RPMI8226 (cell line): ENCODE data around the gene CST8.

Source experiments
- DNase-seq: peaks from one replicate; pipeline ENCODE4 v3.0.0-alpha.2; 2015

Gene CST8

DNA sequence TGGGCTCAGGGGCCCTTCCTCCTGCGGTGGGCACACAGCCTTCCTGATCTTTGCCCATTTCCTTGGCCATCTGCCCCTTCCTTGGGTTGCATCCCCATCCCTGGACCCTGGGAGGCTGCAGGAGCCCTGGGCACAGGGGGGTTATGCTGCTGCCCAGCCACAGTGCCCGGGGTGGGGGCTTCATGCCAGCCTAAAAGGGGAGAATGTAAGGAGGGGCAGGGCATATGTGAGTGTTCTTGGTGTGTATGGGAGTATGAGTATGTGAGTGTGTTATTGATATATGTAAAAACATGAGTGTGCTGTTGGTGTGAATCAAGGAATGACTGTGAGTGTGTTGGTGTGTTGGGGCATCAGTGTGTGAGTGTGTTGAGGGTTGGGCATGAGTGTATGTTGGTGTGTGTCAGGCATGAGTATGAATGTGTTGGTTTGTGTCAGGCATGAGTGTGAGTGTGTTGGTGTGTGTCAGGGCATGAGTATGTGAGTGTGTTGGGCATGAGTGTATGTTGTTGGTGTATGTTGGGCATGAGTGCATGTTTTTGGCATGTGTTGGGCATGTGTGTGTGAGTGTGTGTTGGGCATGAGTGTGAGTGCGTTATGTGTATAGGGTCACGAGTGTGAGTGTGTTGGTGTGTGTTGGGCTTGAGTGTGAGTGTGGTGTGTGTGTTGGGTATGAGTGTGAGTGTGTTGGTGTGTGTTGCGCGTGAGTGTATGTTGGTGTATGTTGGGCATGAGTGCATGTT lies 14.7 kb upstream of the CST8 start:
- DNase-seq: no peak

GRCh38 chr20:23477223-23477622 lies 13.7 kb upstream of the CST8 start:
- DNase-seq: no peak

DNA sequence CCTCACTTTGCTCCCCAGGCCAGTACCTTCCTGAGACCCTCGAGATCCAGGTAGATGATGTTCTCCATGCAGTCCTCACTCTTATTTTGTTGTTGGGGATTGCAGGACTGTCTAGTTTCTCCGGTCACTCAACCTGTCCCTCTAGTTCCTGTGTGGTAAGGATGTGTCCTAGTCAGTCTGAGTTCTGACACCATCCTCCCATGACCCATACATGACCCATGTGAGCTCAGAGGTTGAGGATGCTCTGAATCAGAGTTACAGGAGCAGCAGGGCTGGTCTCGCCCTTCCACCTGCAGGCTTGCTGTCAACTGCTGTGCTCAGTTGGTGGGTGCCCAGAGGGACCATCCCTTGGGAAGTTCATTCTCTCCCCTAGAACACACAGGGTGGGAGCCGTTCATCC lies 11.9 kb upstream of the CST8 start:
- DNase-seq: no peak

DNA sequence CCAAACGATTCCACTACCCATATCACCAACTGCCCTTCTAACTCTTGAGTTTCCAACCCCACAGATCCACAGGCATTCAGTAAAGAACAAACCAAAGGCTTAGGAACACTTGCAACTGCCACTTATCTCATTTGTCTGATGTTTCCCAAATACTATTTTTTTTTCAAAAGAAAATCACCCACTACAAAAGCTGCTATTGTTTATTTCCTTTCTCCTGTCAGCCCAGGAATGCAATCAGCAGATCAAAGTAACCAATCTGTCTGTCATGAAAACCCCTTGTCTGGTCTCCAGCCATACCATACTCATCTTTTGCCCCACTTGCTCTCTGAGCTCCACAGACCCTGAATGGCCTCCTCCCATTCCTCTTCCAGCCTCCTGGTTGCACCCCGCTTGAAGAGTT lies 8.8 kb upstream of the CST8 start:
- no peak for DNase-seq

- DNase-seq: no peak
Observed at GRCh38 chr20:23484081-23484480, 6.8 kb upstream of the CST8 start.

- DNase-seq: no peak
Observed at GRCh38 chr20:23488470-23488869, 2.4 kb upstream of the CST8 start.

DNA sequence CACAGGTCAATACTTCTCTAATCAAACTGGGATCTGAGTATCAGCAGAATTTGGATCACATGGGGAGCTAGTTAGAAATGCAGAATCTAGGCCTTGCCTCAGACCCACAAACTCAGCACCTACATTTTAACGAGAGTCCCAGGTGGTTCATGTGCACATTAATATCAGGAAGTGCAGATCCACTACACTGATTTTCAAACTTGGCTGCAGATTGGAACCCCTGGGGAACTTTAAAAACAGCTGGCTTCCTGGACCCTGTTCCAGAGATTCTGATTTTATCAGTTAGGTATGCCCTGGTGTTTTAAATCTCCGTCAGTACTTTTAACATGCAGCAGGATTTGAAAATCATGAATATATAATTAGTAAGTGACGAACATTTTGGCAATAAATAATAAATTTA lies 1.9 kb upstream of the CST8 start:
- no peak for DNase-seq

DNA sequence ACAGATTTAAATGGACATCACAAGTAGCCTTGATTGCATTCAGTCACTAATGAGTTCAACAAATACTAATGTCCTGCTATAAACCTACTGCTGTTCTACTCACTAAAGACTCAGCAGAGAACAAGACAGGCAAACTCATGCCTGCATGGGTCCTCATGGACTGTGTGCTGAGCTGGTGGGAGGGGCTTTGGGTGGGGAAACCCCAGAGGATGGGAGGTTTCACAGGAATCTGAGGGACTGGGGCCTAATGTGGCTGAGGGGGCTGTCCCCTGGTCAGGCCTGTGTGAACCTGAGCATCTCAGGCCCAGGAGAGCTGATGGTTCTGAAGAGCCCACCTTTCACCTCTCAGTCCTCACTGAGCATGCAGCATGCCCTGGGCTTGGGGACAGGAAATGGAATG lies 1.4 kb downstream of the CST8 start:
- no peak for DNase-seq

GRCh38 chr20:23493172-23493772 lies 2.4 kb downstream of the CST8 start:
- DNase-seq: no peak

DNA sequence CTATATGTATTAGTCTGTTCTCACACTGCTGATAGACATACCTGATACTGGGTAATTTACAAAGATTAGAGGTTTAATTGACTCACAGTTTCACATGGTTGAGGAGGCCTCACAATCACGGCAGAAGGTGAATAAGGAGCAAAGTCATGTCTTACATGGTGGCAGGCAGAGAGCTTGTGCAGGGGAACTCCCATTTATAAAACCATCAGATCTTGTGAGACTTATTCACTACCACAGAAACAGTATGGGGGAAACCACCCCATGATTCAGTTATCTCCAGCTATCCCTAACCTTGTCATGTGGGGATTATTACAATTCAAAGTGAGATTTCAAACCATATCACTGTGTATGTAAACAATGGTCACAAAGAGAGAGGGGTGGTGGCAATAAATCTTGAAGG lies 6.6 kb downstream of the CST8 start:
- no peak for DNase-seq

- DNase-seq: no peak
Observed at GRCh38 chr20:23501926-23502325, 11.0 kb downstream of the CST8 start.

DNA sequence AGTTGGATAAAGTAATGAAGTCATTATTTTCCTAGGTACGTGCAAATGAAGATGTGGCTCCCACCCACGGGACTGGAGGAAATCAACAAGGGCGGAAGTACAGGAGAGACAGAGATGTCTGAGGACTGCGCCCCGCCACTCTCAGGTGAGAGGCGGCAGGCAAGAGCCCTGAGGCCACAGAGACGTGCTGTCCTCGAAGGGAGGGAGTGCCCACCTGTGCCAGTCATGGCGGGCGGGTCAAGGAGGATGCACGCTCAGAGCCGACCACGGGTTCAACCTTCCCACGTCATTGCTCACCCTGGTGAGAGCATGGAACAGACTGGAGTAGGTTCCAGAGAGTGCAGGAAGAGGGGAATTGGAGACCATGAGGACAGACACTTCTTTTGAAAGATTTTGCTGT lies 12.7 kb downstream of the CST8 start:
- no peak for DNase-seq

DNA sequence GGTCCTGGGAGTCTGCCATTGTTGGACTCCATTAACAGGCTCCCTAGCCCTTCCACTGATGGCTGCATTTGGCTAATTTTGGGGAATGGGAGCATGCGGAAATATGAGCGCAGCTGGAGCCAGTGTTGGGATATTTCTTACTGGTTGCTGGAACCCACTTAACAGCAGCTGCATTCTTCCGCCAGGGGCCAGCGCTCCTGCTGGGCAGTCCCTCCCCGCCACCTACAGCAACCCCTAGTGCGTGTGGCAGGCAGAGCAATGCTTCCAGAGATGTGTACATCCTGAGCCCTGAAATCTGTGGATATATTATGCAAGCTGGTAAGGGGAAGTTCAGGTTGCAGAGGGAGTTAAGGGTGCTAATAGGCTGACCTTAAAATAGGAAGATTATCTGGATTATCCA lies 16.4 kb downstream of the CST8 start:
- no peak for DNase-seq

GRCh38 chr20:23508449-23509229 lies 17.7 kb downstream of the CST8 start:
- no peak for DNase-seq

GRCh38 chr20:23509247-23509913 lies 18.5 kb downstream of the CST8 start:
- DNase-seq: no peak

GRCh38 chr20:23510000-23510590 lies 19.2 kb downstream of the CST8 start:
- no peak for DNase-seq

DNA sequence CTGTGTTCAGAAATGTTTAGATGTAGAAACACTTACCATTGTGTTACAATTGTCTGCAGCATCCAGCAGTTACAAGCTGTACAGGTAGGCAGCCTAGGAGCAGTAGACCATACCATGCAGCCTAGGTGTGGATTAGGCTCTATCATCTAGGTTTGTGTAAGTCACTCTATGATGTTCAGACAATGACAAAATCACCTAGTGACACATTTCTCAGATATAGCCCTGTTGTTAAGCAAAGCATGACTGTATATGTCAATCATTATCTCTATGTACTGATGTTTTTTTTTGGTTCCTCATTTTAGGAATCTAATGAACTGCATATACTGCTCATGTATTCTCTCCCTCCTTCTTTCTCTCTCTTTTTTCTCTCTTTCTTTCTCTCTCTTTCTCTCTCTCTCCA lies 22.2 kb downstream of the CST8 start:
- no peak for DNase-seq

- DNase-seq: no peak
Observed at GRCh38 chr20:23514848-23515247, 23.9 kb downstream of the CST8 start.

- DNase-seq: no peak
Observed at GRCh38 chr20:23515250-23515939, 24.5 kb downstream of the CST8 start.

DNA sequence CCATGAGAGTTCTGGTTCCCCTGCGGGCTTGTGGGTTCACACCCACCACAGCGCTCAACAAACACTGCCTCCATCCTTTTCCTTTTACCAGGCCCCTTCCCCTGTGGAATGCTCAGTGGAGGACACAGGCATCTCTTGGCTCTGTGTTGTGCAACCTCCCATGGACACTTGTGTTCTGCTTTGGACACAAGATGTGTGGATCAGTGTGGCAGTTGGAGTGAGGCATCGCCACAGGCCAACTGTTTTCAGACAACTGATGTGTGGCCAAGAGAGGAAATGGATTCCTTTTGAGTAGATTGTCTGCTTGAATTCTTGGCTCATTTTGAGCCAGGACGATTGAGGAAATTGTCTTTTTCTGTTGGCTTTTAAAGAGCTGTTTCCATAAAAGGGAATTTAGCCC lies 26.8 kb downstream of the CST8 start:
- no peak for DNase-seq

GRCh38 chr20:23519556-23519955 lies 28.6 kb downstream of the CST8 start:
- no peak for DNase-seq

GRCh38 chr20:23520185-23520584 lies 29.3 kb downstream of the CST8 start:
- no peak for DNase-seq

DNA sequence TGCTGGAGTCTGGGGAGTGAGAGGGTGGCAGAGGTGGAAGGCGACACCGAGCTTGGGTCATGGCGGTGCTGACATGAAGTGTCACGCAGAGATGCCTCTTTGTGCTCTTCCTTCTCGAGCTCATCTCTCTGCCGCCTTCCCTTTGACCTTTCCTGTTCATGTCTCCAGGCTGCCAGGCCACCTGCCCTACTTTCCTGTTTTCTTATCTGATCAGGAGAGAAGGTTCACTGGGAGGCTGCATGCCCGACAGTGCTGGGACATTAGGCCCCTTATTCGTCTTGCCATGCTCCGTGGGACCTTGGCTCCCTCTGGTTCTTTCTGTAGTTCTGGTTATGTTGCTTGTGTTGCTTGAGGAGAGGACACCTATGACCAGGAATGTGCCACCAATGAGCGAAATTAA lies 33.2 kb downstream of the CST8 start:
- DNase-seq: no peak
